Measurements from ENCODE around the gene CCDC175.

DNA sequence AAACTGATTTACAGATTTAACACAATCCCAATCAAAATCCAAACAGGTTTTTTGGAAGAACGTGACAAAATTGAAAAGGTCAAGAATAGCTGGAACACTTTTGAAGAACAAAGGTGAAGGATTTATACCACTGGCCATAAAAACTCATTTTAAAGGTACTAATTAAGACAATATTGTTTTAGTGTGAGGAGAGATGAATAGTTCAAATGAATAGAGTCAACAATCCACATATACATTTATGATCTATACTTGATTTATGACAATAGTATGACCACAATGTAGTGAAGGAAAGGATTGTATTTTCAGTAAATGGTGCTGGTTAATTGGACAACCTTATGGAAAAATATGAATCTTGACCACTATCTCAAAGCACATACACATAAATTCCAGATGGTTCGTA is 29.3 kb downstream of the CCDC175 start:
- no peak for TF ChIP-seq EP300 (IDR thresholded peaks at IDR 0.05)
- TF ChIP-seq, protein P1, sequence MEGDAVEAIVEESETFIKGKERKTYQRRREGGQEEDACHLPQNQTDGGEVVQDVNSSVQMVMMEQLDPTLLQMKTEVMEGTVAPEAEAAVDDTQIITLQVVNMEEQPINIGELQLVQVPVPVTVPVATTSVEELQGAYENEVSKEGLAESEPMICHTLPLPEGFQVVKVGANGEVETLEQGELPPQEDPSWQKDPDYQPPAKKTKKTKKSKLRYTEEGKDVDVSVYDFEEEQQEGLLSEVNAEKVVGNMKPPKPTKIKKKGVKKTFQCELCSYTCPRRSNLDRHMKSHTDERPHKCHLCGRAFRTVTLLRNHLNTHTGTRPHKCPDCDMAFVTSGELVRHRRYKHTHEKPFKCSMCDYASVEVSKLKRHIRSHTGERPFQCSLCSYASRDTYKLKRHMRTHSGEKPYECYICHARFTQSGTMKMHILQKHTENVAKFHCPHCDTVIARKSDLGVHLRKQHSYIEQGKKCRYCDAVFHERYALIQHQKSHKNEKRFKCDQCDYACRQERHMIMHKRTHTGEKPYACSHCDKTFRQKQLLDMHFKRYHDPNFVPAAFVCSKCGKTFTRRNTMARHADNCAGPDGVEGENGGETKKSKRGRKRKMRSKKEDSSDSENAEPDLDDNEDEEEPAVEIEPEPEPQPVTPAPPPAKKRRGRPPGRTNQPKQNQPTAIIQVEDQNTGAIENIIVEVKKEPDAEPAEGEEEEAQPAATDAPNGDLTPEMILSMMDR (IDR thresholded peaks at IDR 0.05), result no peak
- no peak for TF ChIP-seq POLR2A (IDR thresholded peaks at IDR 0.05)
- no peak for TF ChIP-seq POLR2AphosphoS5 (IDR thresholded peaks at IDR 0.05)
